Activated CD8-positive, alpha-beta T cell treated with anti-CD3 and anti-CD28 coated beads for 36 hours (primary cell): Measurements from ENCODE around the gene CCDC13. TPM values are rescaled to one million over a fixed set of nuclear protein-coding genes. Genes with fewer than 3 reads are reported as not detected.
"Not testable (repeated sequence)": the region's sequence is repeated elsewhere in the genome, so short reads cannot be mapped to it uniquely, and the experiment has no call there.

Experiments used
- ATAC-seq: fragments of 200-7000 bp; cut with Tn5 transposase; one replicate; pipeline ENCODE4 v1.10.0; 2021; ENCODE audit warnings: mild to moderate bottlenecking, moderate library complexity
- CTCF ChIA-PET: fragments of 350-600 bp; sonication (Branson Sonifier 250); formaldehyde crosslinking; loops from one replicate; lab custom pipeline; 2021; ENCODE audit warnings: antibody characterized with exemption; lab: Charles Lee
- POLR2A ChIA-PET: fragments of 350-600 bp; sonication (Branson Sonifier 250); formaldehyde crosslinking; loops from one replicate; lab custom pipeline; 2021; ENCODE audit warnings: antibody characterized with exemption; lab: Charles Lee
- DNase-seq: peaks from one replicate; pipeline ENCODE4 v3.0.0-alpha.2; 2020
- H3K27ac Mint-ChIP-seq: one replicate; pipeline ENCODE4 v1.8.0; 2021; ENCODE audit warnings: mild to moderate bottlenecking, mixed read lengths
- H3K27me3 Mint-ChIP-seq: one replicate; pipeline ENCODE4 v1.8.0; 2021; ENCODE audit warnings: mixed read lengths
- H3K36me3 Mint-ChIP-seq: one replicate; pipeline ENCODE4 v1.8.0; 2021; ENCODE audit warnings: low read depth, mixed read lengths
- H3K4me1 Mint-ChIP-seq: one replicate; pipeline ENCODE4 v1.8.0; 2021; ENCODE audit warnings: low read depth, mixed read lengths
- H3K4me3 Mint-ChIP-seq: one replicate; pipeline ENCODE4 v1.8.0; 2021; ENCODE audit warnings: mild to moderate bottlenecking, moderate library complexity, mixed read lengths
- H3K9me3 Mint-ChIP-seq: one replicate; pipeline ENCODE4 v1.8.0; 2021; ENCODE audit warnings: mixed read lengths
- intact Hi-C: fragments of 100-400 bp; cut with micrococcal nuclease; formaldehyde crosslinking; loops from one replicate; pipeline ENCODE4 v1.10.0; 2022
- total RNA-seq, 2 experiments: library from RNA; stranded (reverse); gene quantifications; one replicate each; pipeline ENCODE4 v1.2.3, GENCODE V29; 2021
- TF ChIP-seq, protein P1 (sequence below): fragments of 200-600 bp; IDR thresholded peaks from one replicate; pipeline ENCODE4 v1.8.0; 2022; ENCODE audit warnings: antibody characterized with exemption, mild to moderate bottlenecking

The CCDC13 gene
- total RNA-seq, 2 experiments from 2014 or later: 0.29 TPM; not detected in 1

DNA sequence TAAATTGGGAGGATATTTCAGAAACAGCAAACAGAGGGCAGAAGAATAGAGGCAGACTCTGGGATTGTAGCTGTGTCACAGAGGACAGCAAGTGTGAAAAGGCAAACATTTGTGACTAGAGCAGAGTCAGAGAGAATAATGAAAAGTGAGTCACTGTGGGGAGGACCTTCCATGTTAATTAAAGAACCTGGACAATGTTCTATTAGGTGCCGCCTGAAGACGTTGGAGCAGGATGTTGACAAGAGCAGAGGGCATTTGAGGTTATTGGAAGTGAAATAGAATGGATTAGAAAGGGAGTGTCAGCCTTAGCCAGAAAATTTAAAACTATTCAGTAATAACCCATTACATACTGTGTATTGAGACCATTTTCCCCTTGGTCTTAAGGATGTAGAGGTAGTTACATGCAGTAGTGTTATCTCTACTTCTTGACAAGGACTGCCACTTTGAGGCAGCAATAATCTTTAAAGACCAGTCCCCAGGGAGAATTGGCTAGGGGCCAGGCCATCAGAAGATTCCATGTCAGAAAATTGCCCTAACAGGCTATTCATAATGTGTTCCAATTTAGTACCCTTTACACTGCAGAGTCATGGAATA is 42.0 kb upstream of the CCDC13 start:
- no peaks in the 10 kb centered on the region for H3K27me3 Mint-ChIP-seq
- H3K4me3 Mint-ChIP-seq: no peak overlapping the region
- TF ChIP-seq, protein P1, sequence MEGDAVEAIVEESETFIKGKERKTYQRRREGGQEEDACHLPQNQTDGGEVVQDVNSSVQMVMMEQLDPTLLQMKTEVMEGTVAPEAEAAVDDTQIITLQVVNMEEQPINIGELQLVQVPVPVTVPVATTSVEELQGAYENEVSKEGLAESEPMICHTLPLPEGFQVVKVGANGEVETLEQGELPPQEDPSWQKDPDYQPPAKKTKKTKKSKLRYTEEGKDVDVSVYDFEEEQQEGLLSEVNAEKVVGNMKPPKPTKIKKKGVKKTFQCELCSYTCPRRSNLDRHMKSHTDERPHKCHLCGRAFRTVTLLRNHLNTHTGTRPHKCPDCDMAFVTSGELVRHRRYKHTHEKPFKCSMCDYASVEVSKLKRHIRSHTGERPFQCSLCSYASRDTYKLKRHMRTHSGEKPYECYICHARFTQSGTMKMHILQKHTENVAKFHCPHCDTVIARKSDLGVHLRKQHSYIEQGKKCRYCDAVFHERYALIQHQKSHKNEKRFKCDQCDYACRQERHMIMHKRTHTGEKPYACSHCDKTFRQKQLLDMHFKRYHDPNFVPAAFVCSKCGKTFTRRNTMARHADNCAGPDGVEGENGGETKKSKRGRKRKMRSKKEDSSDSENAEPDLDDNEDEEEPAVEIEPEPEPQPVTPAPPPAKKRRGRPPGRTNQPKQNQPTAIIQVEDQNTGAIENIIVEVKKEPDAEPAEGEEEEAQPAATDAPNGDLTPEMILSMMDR: no peak
- H3K4me1 Mint-ChIP-seq: no peaks in the 10 kb centered on the region
- ChIA-PET CTCF (interaction anchor here (0.9 to 1.6 kb wide), 5 partner anchors 16 to 70 kb away, joined by 3 to 7 read pairs (median 3); partner anchors contain the start of gene CYP8B1), POLR2A (interaction anchor here (1.4 to 1.9 kb wide), 2 partner anchors 9 to 11 kb away, joined by 5 to 7 read pairs; partner anchors contain the start of gene HIGD1A)
- intact Hi-C loops: no loop called here
- H3K27ac Mint-ChIP-seq: no peak overlapping the region
- H3K9me3 Mint-ChIP-seq: no peaks in the 10 kb centered on the region
- DNase-seq (no peak), ATAC-seq (no peak)
- H3K36me3 Mint-ChIP-seq: no peaks in the 10 kb centered on the region

DNA sequence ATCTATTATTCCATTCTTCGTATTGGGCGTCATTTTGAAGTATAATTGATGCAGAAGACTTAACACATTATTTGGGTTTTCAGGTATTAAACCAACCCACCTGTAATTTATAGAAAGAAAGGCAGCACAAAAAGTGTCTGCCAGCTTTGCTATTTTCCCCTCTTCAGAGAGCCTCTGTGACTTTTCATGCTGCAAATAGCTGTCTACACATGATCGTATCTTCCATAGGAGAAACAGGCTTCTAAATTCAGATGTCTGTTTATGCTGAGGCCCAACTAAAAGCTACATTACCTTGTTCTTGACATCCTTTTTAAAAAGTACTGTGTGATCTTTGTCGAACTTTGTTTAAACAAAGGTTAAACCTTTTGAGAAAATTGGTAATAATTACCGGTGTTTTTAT is 41.2 kb upstream of the CCDC13 start:
- CTCF ChIA-PET: interaction anchor here (0.9 to 1.6 kb wide), 2 partner anchors 64 kb away, joined by 3 read pairs; no protein-coding TSS in a partner anchor
- ATAC-seq: no peak

DNA sequence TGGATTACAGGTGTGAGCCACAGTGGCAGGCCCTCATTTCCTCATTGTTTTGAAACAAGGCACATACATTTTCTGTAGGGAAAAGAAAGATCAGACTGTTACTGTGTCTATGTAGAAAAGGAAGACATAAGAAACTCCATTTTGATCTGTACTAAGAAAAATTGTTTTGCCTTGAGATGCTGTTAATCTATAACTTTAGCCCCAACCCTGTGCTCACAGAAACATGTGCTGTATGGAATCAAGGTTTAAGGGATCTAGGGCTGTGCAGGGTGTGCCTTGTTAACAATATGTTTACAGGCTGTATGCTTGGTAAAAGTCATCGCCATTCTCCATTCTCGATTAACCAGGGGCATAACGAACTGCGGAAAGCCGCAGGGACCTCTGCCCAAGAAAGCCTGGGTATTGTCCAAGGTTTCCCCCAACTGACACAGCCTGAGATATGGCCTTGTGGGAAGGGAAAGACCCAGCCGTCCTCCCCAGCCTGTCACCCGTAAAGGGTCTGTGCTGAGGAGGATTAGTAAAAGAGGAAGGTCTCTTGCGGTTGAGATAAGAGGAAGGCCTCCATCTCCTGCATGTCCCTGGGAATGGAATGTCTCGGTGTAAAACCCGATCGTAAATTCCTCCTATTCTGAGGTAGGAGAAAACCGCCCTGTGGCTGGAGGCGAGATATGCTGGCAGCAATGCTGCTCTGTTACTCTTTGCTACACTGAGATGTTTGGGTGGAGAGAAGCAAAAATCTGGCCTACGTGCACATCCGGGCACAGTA is 38.2 kb upstream of the CCDC13 start:
- H3K4me1 Mint-ChIP-seq, H3K4me3 Mint-ChIP-seq, ATAC-seq, POLR2A ChIA-PET, intact Hi-C loops, H3K9me3 Mint-ChIP-seq, H3K36me3 Mint-ChIP-seq, CTCF ChIA-PET, DNase-seq, H3K27me3 Mint-ChIP-seq, H3K27ac Mint-ChIP-seq: not testable (repeated sequence)

More for the DNA sequence above, 41.2 kb upstream of the CCDC13 start:
- H3K36me3 Mint-ChIP-seq: no peaks in the 10 kb centered on the region
- DNase-seq: no peak
- intact Hi-C loops: no loop called here
- no peaks in the 10 kb centered on the region for H3K27me3 Mint-ChIP-seq
- no peaks in the 10 kb centered on the region for H3K4me1 Mint-ChIP-seq
- TF ChIP-seq, protein P1: no peak
- no peak overlapping the region for H3K27ac Mint-ChIP-seq
- POLR2A ChIA-PET: interaction anchor here (1.9 kb wide), 1 partner anchor 11 kb away, joined by 7 read pairs; the partner anchor contains the start of gene HIGD1A
- no peaks in the 10 kb centered on the region for H3K9me3 Mint-ChIP-seq
- no peak overlapping the region for H3K4me3 Mint-ChIP-seq

DNA sequence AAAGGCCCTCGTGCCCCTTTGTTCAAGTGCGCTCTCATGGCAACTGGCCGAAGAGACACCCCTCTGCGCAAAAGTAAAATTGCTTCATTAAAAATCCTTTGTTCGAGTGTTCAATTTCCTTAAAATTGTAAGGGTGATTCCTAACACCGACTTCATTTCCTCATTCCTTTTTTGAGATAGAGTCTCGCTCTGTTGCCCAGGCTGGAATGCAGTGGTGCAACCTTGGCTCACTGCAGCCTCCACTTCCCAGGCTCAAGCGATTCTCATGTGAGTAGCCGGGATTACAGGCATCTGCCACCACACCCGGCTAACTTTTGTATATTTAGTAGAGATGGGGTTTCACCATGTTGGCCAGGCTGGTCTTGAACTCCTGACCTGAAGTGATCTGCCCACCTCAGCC is 37.7 kb upstream of the CCDC13 start:
- DNase-seq, CTCF ChIA-PET, ATAC-seq, H3K36me3 Mint-ChIP-seq, H3K4me1 Mint-ChIP-seq, H3K9me3 Mint-ChIP-seq, POLR2A ChIA-PET, H3K4me3 Mint-ChIP-seq, H3K27ac Mint-ChIP-seq, intact Hi-C loops: not testable (repeated sequence)
- H3K27me3 Mint-ChIP-seq: peaks cover 10% of the 10 kb centered on the region

DNA sequence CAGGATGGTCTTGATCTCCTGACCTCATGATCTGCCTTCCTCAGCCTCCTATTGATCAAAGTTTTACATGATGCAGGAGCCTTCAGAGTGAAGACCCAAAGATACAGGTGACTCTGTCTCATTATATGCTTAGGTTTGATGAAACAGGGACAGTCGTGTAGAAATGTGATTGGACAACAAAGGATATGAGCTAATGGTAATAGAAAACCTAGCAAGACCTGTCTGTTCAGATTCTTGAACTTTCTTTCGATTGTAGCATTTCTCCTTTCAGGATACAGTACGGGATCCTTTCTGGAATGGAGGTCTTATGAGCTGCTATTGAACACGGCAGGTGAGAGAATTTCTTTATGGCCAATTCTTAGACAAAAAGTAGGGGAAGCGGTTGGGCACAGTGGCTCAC is 36.1 kb upstream of the CCDC13 start, which contains the start of gene ACKR2:
Gene ACKR2 (plus strand): TSS at position 244 of the 400 bp plus-strand sequence. CDS start 55,058 bp downstream, outside the sequence.
- CTCF ChIA-PET: interaction anchor here (1.0 to 1.2 kb wide), 2 partner anchors 21 to 22 kb away, joined by 3 to 5 read pairs; no protein-coding TSS in a partner anchor
- H3K4me1 Mint-ChIP-seq: peaks cover 7% of the 10 kb centered on the region
- no peak for DNase-seq
- H3K27me3 Mint-ChIP-seq: peaks cover 12% of the 10 kb centered on the region
- intact Hi-C loops: no loop called here
- no peak within 1 kb of the TSS for H3K27ac Mint-ChIP-seq
- TF ChIP-seq, protein P1: no peak
- peaks cover under 1% of the 10 kb centered on the region for H3K36me3 Mint-ChIP-seq
- POLR2A ChIA-PET: no interaction called here
- no peaks in the 10 kb centered on the region for H3K9me3 Mint-ChIP-seq
- no peak for ATAC-seq
- H3K4me3 Mint-ChIP-seq: no peak within 1 kb of the TSS
